ENCODE results near the gene IFI30. TPM values are rescaled to one million over a fixed set of nuclear protein-coding genes. Genes with fewer than 3 reads are reported as not detected.

IFI30 gene
- total and polyA plus RNA-seq, 2 donors (not counting 3 experiments of a cell fraction or from before 2014, with no cell fraction given): 1.1 to 1.6 TPM

- DNase-seq (ENCODE audit: low read depth, low spot score) (no peak), FAIRE-seq (no peak)
- no peaks in the 10 kb centered on the region for H3K79me2 ChIP-seq (ENCODE audit: control insufficient read depth, insufficient read depth, low read length)
- no peak for TF ChIP-seq MYC (IDR thresholded peaks at IDR 0.05; ENCODE audit: low read depth, low read length)
- no peak for TF ChIP-seq MAX (IDR thresholded peaks at IDR 0.05; ENCODE audit: insufficient read depth, insufficient read length)
- TF ChIP-seq GATA2 (IDR thresholded peaks at IDR 0.05; ENCODE audit: insufficient read depth, insufficient read length, low read depth, low read length): no peak
- no peak for TF ChIP-seq EZH2 (IDR thresholded peaks at IDR 0.05; ENCODE audit: borderline replicate concordance, low read depth, low read length, severe bottlenecking)
- no peak for TF ChIP-seq POLR2AphosphoS5 (IDR thresholded peaks at IDR 0.05; ENCODE audit: insufficient read depth, low read depth, low read length)
- TF ChIP-seq, protein P1, sequence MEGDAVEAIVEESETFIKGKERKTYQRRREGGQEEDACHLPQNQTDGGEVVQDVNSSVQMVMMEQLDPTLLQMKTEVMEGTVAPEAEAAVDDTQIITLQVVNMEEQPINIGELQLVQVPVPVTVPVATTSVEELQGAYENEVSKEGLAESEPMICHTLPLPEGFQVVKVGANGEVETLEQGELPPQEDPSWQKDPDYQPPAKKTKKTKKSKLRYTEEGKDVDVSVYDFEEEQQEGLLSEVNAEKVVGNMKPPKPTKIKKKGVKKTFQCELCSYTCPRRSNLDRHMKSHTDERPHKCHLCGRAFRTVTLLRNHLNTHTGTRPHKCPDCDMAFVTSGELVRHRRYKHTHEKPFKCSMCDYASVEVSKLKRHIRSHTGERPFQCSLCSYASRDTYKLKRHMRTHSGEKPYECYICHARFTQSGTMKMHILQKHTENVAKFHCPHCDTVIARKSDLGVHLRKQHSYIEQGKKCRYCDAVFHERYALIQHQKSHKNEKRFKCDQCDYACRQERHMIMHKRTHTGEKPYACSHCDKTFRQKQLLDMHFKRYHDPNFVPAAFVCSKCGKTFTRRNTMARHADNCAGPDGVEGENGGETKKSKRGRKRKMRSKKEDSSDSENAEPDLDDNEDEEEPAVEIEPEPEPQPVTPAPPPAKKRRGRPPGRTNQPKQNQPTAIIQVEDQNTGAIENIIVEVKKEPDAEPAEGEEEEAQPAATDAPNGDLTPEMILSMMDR (IDR thresholded peaks at IDR 0.05; ENCODE audit: extremely low read depth in 1 of 2, insufficient read depth in 1 of 2, low read depth in 1 of 2, low read length in 2 of 2): no peak
- TF ChIP-seq JUN (IDR thresholded peaks at IDR 0.05; ENCODE audit: borderline replicate concordance, insufficient read depth, insufficient read length, low read depth): no peak
- no peak for TF ChIP-seq POLR2A (IDR thresholded peaks at IDR 0.05; ENCODE audit: low read depth, low read length)
- no peak for TF ChIP-seq FOS (IDR thresholded peaks at IDR 0.05; ENCODE audit: borderline replicate concordance, insufficient read depth, low read length)
- dilution Hi-C loops (cut with MboI; ENCODE audit: extremely low pct_ligation_motif_present, low sequenced_read_pairs): no loop called here
- no peak overlapping the region for H3K4me2 ChIP-seq (ENCODE audit: insufficient read depth, low read length)
- intact Hi-C loops (cut with micrococcal nuclease): no loop called here
- peaks cover 14% of the 10 kb centered on the region for H3K4me1 ChIP-seq (ENCODE audit: control insufficient read depth, extremely low read depth, insufficient read depth, low read length)
- no peak overlapping the region for H3K9ac ChIP-seq (replicated peaks; ENCODE audit: extremely low read depth, insufficient read depth, low read length)
- H3K27me3 ChIP-seq (ENCODE audit: control insufficient read depth in 2 of 2, insufficient read depth in 2 of 2, low read length in 2 of 2): no peaks in the 10 kb centered on the region
- H3K4me3 ChIP-seq (replicated peaks in 1 of 3; ENCODE audit: insufficient read depth in 1 of 3, low read depth in 1 of 3, low read length in 3 of 3): no peak overlapping the region
- CTCF ChIA-PET: interaction anchor here (0.6 to 1.1 kb wide), 2 partner anchors 83 to 329 kb away, joined by 4 read pairs; no protein-coding TSS in a partner anchor
- H3K9me3 ChIP-seq (replicated peaks; ENCODE audit: control insufficient read depth, insufficient read depth, low read length): no peaks in the 10 kb centered on the region
- POLR2A ChIA-PET: no interaction called here
- BruUV-seq (replicated peaks): no TSS peak
- no peak overlapping the region for H2AFZ ChIP-seq (ENCODE audit: low read depth, low read length)
- no peak overlapping the region for H3K27ac ChIP-seq (ENCODE audit: insufficient read depth, low read depth, low read length)
- H3K36me3 ChIP-seq (ENCODE audit: control insufficient read depth in 2 of 2, extremely low read depth in 1 of 2, insufficient read depth in 2 of 2, low read length in 2 of 2): peaks cover 0 to 6% of the 10 kb centered on the region in 2 experiments
- H3K9me1 ChIP-seq (replicated peaks; ENCODE audit: control insufficient read depth, extremely low read depth, insufficient read depth, low read length): no peaks in the 10 kb centered on the region
- no peaks in the 10 kb centered on the region for H4K20me1 ChIP-seq (replicated peaks; ENCODE audit: control insufficient read depth, extremely low read depth, insufficient read depth, low read length)
These were observed 22.9 kb downstream of the IFI30 start for GRCh38 chr19:18196511-18196845.

All from endothelial cell of umbilical vein (primary cell).